Central memory CD8-positive, alpha-beta T cell (primary cell): ENCODE data around the gene COL7A1.

ENCODE experiments used
- ATAC-seq: fragments of 150-1000 bp; cut with Tn5 transposase; replicated peaks from 2 replicates; pipeline ENCODE4 v1.10.0; 2022; ENCODE audit warnings: mild to moderate bottlenecking, moderate FRiP score, moderate number of reproducible peaks; ENCODE audit not compliant: poor library complexity, severe bottlenecking; ENCODE audit errors: extremely low read depth
- DNase-seq, 2 donors: peaks; one replicate each; pipeline ENCODE4 v3.0.0; 2021; ENCODE audit warnings: low spot score in 2 of 2
- H3K27ac Mint-ChIP-seq: one replicate; pipeline ENCODE4 v1.8.0; 2022; ENCODE audit warnings: low read depth, mild to moderate bottlenecking, moderate library complexity, mixed read lengths
- H3K27me3 Mint-ChIP-seq: one replicate; pipeline ENCODE4 v1.8.0; 2022; ENCODE audit warnings: mixed read lengths
- H3K36me3 Mint-ChIP-seq: one replicate; pipeline ENCODE4 v1.8.0; 2022; ENCODE audit warnings: mild to moderate bottlenecking, moderate library complexity, mixed read lengths; ENCODE audit not compliant: insufficient read depth
- H3K4me1 Mint-ChIP-seq: one replicate; pipeline ENCODE4 v1.8.0; 2022; ENCODE audit warnings: mixed read lengths
- H3K4me3 Mint-ChIP-seq: one replicate; pipeline ENCODE4 v1.8.0; 2022; ENCODE audit warnings: mild to moderate bottlenecking, moderate library complexity, mixed read lengths
- H3K9me3 Mint-ChIP-seq: one replicate; pipeline ENCODE4 v1.8.0; 2022; ENCODE audit warnings: mixed read lengths

Gene COL7A1

GRCh38 chr3:48595075-48595525, at the start of gene COL7A1:
TSS of gene COL7A1 (minus strand) at chr3:48595329. CDS start at chr3:48595159, 170 bp downstream.
- Mint-ChIP-seq H3K4me3 (peak within 1 kb of the TSS; percentile 52), H3K27me3 (peaks cover 39% of the 10 kb centered on the region), H3K36me3 (peaks cover 10% of the 10 kb centered on the region)

GRCh38 chr3:48642605-48643004, 47.5 kb upstream of the COL7A1 start:
- H3K27me3 Mint-ChIP-seq: no peaks in the 10 kb centered on the region
- DNase-seq (no peak), ATAC-seq (no peak)
- no peaks in the 10 kb centered on the region for H3K36me3 Mint-ChIP-seq
- no peak overlapping the region for H3K27ac Mint-ChIP-seq
- H3K4me3 Mint-ChIP-seq: no peak overlapping the region
- H3K4me1 Mint-ChIP-seq: peaks cover 5% of the 10 kb centered on the region
- H3K9me3 Mint-ChIP-seq: no peaks in the 10 kb centered on the region

More at GRCh38 chr3:48595075-48595525, at the start of gene COL7A1:
- Mint-ChIP-seq H3K27ac (peak within 1 kb of the TSS; percentile 7), H3K9me3 (no peaks in the 10 kb centered on the region), H3K4me1 (peaks cover 4% of the 10 kb centered on the region)
- ATAC-seq (no peak), DNase-seq (no peak)

- H3K27ac Mint-ChIP-seq: no peak overlapping the region
- H3K36me3 Mint-ChIP-seq: no peaks in the 10 kb centered on the region
- no peaks in the 10 kb centered on the region for H3K9me3 Mint-ChIP-seq
- H3K4me3 Mint-ChIP-seq: no peak overlapping the region
- DNase-seq: no peak
- ATAC-seq: no peak
- H3K27me3 Mint-ChIP-seq: no peaks in the 10 kb centered on the region
- H3K4me1 Mint-ChIP-seq: peaks cover 5% of the 10 kb centered on the region
These were observed 46.3 kb upstream of the COL7A1 start for GRCh38 chr3:48641396-48641795.

GRCh38 chr3:48639944-48640606, 44.9 kb upstream of the COL7A1 start:
- no peak for ATAC-seq
- Mint-ChIP-seq H3K4me3 (no peak overlapping the region), H3K27ac (no peak overlapping the region), H3K27me3 (no peaks in the 10 kb centered on the region), H3K36me3 (no peaks in the 10 kb centered on the region), H3K9me3 (no peaks in the 10 kb centered on the region), H3K4me1 (peaks cover 5% of the 10 kb centered on the region)
- no peak for DNase-seq

GRCh38 chr3:48637305-48637704, 42.2 kb upstream of the COL7A1 start:
- Mint-ChIP-seq H3K9me3 (no peaks in the 10 kb centered on the region), H3K36me3 (peaks cover 1% of the 10 kb centered on the region), H3K4me1 (peaks cover 16% of the 10 kb centered on the region), H3K4me3 (peak overlapping the region; percentile 26), H3K27me3 (no peaks in the 10 kb centered on the region), H3K27ac (no peak overlapping the region)
- ATAC-seq: no peak
- DNase-seq: no peak

GRCh38 chr3:48636149-48636655, 41.1 kb upstream of the COL7A1 start:
- H3K4me3 Mint-ChIP-seq: peak overlapping the region; percentile 89
- H3K27ac Mint-ChIP-seq: no peak overlapping the region
- ATAC-seq: no peak

GRCh38 chr3:48635222-48636021, 40.3 kb upstream of the COL7A1 start, which contains the start of gene SLC26A6:
TSS of gene SLC26A6 (minus strand) at chr3:48635461. CDS start at chr3:48635393, 68 bp downstream.
- DNase-seq: peak; percentile 80 to 83
- Mint-ChIP-seq H3K4me3 (peak within 1 kb of the TSS; percentile 89), H3K9me3 (no peaks in the 10 kb centered on the region), H3K36me3 (peaks cover 4% of the 10 kb centered on the region), H3K4me1 (peaks cover 16% of the 10 kb centered on the region), H3K27me3 (no peaks in the 10 kb centered on the region), H3K27ac (peak within 1 kb of the TSS; percentile 72)
- ATAC-seq: peak; percentile 95

More at GRCh38 chr3:48636149-48636655, 41.1 kb upstream of the COL7A1 start:
- no peak for DNase-seq
- Mint-ChIP-seq H3K4me1 (peaks cover 16% of the 10 kb centered on the region), H3K9me3 (no peaks in the 10 kb centered on the region), H3K27me3 (no peaks in the 10 kb centered on the region), H3K36me3 (peaks cover 1% of the 10 kb centered on the region)

GRCh38 chr3:48634661-48635221, 39.6 kb upstream of the COL7A1 start:
- Mint-ChIP-seq H3K9me3 (no peaks in the 10 kb centered on the region), H3K4me1 (peaks cover 16% of the 10 kb centered on the region), H3K27ac (no peak overlapping the region), H3K27me3 (no peaks in the 10 kb centered on the region), H3K4me3 (peak overlapping the region; percentile 89), H3K36me3 (peaks cover 5% of the 10 kb centered on the region)
- ATAC-seq (peak; percentile 22), DNase-seq (no peak)

- Mint-ChIP-seq H3K27me3 (no peaks in the 10 kb centered on the region), H3K9me3 (no peaks in the 10 kb centered on the region), H3K4me3 (peak overlapping the region; percentile 89), H3K4me1 (peaks cover 16% of the 10 kb centered on the region), H3K36me3 (peaks cover 5% of the 10 kb centered on the region), H3K27ac (no peak overlapping the region)
- no peak for ATAC-seq
- no peak for DNase-seq
These were observed 38.6 kb upstream of the COL7A1 start for GRCh38 chr3:48633743-48634142.

- H3K4me1 Mint-ChIP-seq: peaks cover 13% of the 10 kb centered on the region
- H3K36me3 Mint-ChIP-seq: peaks cover 5% of the 10 kb centered on the region
- H3K27ac Mint-ChIP-seq: no peak overlapping the region
- H3K27me3 Mint-ChIP-seq: no peaks in the 10 kb centered on the region
- H3K4me3 Mint-ChIP-seq: no peak overlapping the region
- H3K9me3 Mint-ChIP-seq: no peaks in the 10 kb centered on the region
- ATAC-seq: no peak
- no peak for DNase-seq
These were observed 38.1 kb upstream of the COL7A1 start for GRCh38 chr3:48633256-48633655.

GRCh38 chr3:48631516-48632448, 36.7 kb upstream of the COL7A1 start:
- H3K9me3 Mint-ChIP-seq: no peaks in the 10 kb centered on the region
- peak overlapping the region; percentile 36 for H3K27ac Mint-ChIP-seq
- H3K27me3 Mint-ChIP-seq: no peaks in the 10 kb centered on the region
- H3K36me3 Mint-ChIP-seq: peaks cover 6% of the 10 kb centered on the region
- ATAC-seq: no peak
- no peak for DNase-seq
- H3K4me3 Mint-ChIP-seq: no peak overlapping the region
- peaks cover 11% of the 10 kb centered on the region for H3K4me1 Mint-ChIP-seq

- no peak for DNase-seq
- ATAC-seq: no peak
- Mint-ChIP-seq H3K9me3 (no peaks in the 10 kb centered on the region), H3K27me3 (no peaks in the 10 kb centered on the region), H3K4me1 (peaks cover 11% of the 10 kb centered on the region), H3K27ac (peak overlapping the region; percentile 36), H3K4me3 (no peak overlapping the region), H3K36me3 (peaks cover 7% of the 10 kb centered on the region)
These were observed 35.7 kb upstream of the COL7A1 start for GRCh38 chr3:48630833-48631232.
